Endothelial cell of hepatic sinusoid (primary cell): Measurements from ENCODE around the gene STYK1.

Source experiments
- in situ Hi-C: cut with HindIII; loops from 2 replicates; pipeline ENCODE4 v1.10.0; 2017; ENCODE audit warnings: low sequenced_read_pairs

Gene STYK1, protein sequence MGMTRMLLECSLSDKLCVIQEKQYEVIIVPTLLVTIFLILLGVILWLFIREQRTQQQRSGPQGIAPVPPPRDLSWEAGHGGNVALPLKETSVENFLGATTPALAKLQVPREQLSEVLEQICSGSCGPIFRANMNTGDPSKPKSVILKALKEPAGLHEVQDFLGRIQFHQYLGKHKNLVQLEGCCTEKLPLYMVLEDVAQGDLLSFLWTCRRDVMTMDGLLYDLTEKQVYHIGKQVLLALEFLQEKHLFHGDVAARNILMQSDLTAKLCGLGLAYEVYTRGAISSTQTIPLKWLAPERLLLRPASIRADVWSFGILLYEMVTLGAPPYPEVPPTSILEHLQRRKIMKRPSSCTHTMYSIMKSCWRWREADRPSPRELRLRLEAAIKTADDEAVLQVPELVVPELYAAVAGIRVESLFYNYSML

DNA sequence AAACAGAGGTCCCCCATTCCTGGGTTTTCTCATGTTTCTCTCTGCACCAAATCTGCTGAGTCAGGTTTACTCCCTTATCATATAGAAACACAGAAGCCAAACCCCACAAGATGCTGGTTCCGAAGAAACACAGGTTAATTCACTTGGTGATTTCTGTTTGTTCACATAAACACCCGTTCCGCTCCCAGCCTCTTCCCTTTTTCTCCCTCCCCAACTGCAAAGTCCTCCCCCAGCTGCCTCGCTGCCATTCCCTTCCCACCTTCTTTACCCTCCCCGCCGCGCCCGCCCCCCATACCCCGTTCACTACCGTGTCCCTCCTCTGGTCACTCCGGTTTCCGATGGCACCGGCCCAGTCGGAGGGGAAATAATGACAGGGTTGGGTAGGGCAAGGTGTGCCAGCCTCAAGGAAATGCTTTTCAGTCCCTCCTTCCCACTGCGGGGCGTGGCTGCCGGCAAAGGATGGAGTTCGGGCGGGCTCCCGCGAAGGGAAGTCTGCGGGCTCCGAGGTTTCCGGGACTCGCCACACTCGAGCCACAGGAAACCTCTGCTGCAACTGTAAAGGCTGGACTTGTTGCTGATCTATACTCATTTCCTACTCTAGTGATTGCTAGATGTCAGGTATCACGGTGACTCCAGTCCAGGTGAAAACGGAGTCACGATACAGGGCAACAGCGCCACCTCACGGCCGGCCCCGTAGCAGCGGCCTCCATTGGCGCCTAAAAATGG, at the start of gene STYK1:
Gene STYK1, minus strand, starts transcription at position 394 of the 726 bp plus-strand sequence. CDS start 39,434 bp downstream, outside the sequence.
- in situ Hi-C loops, result no loop called here

DNA sequence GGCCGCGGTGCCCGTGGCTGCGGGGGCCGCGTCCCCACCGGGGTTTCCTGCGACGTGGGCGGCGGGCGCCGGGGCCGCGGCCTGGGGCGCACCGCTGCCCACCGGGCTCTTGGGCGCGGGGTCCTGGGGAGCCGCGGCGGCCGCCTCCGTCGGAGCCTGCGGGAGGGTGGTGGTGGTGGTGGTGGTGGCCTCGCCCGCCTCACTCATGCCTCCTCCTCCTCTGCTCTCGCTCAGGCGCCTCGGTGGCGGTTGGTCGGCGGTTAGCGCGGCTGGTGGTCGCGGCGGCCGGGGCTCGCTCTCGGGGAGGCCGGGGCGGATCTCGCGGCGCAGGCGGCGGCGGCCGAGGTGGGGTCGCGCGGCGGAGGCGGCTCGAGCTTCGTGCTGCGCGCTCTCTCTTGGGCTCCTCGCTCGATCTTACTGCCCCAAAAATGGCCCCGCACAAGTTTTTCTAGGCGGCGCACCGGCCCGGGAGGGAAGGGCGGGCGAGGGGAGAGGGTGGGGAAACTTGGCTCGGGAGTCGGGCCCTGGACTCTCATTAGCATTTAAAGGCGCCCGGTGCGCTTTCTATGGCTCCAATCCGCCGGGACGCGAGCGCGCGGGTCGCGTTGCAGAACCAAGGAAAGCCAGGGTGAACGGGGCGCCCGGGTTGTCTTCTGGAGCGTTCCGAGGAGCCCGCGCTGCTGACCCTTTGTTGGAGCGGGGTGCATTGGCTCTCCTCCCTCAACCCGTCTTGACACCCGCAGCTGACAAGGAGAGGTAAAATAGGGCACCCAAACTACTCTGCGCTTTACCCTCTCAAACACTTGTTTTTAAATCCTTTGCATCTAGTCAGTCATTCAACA, 49.3 kb upstream of the STYK1 start, which contains the start of gene YBX3:
Gene YBX3, minus strand, starts transcription at position 419 of the 842 bp plus-strand sequence. Its CDS starts 212 bp downstream, at position 207.
- in situ Hi-C loops, result no loop called here

DNA sequence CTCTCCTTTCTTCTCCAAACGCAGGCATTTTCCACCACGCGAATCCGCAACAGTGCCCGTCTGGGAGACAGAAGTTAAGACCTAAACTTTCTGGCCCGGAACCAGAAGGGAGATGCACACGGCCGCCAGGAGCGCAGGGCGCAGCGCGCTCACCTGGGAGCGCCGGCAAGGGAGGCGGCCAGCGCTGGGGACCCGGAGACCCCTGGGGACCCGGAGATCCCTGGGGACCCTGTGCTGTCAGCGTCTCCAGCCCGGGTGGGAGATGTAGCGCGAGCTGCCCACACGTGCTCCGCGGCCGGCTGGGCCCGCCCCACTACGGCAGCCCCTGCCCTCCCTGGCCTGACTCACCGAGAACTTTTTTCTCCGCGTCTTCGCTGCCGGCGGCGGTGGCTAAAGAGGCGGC, 48.7 kb upstream of the STYK1 start:
- in situ Hi-C loops, result no loop called here

DNA sequence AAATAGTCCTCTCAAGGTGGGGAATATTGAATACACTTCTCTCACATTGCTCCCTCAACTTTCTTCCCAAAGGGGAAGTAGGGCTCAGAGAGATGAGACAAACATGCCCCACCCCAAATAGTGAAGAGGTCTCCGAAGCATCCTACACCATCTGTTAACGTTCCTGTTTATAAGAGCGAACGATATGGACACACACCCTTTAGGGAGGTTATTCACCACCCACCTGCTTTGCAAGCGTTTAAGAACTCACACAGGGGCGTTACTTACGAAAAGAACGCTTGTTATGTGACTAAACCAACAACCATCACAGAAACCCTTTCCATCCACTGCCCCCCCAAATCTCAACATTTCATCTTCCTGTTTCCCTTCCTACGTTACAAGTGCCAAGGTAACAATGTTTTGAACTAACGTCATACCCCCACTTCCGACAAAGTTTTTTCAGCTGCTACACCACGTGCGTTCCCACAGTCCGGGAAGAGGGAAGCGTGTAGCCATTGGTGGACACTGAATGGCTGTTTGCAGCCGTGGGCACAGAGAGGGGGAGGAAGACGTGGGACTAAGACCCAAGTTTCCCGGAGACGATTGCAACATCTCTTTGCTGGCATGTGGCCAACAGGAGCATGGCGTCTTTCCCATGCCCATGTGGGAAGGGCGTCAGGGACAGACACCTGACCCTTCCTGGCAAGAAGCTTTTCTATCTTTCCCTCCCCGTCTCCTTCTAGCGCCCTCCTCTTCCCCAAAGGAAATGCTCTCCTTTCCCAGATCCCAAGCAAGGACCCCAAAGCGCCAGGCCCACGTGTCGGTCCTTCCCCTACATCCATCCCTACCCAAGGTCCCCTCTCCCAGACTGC, 48.0 kb upstream of the STYK1 start:
- in situ Hi-C loops, result no loop called here

DNA sequence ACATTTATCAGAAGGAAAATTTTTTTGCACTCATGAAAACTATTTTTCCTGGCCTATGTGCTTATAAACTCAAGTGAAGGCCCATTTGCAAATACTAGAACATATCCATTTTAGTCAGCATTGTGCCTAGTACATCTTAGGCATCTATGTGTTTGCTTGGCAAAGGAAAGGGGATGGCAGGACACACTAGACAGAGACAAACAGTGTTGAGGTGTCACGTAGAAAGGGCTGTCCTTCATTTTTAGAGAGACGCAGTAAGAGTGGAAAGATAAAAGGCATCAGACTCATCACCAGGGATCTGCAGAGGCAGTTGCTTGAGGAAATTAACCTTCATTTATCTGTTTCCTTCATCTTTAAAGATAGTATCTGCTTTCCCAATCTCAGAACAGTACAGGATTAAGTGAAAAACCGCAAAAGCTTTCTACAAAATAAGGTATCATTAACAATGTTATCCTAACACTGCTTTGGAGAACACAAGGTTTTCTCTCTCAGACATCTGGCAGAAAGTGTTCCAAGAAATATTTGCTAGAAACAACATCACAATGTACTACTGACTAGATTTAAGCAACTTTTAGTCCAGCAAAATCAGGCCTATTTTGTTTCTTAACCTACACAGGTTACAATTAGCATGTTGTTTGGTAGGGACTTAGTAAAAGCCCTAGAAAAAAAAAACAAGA, 47.3 kb upstream of the STYK1 start:
- in situ Hi-C loops, result no loop called here

DNA sequence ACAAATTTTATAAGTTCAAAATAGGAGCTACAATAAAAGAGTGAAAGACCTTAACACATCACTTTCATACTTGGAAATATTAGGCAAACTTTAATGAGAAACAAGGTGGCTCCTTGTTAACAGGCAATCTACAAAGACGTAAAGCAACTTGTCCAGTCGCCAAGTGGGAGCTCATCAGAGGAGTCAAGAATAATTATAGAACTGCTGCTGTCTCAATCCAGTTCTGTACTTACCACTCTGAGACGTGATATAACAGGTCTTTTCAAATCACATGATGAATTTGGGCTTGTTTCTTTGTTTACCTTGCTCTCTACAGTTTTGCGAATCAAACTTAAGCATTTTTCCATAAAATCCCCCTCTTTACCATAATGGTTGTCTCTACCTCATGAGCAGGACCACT, 45.6 kb upstream of the STYK1 start:
- in situ Hi-C loops, result no loop called here

DNA sequence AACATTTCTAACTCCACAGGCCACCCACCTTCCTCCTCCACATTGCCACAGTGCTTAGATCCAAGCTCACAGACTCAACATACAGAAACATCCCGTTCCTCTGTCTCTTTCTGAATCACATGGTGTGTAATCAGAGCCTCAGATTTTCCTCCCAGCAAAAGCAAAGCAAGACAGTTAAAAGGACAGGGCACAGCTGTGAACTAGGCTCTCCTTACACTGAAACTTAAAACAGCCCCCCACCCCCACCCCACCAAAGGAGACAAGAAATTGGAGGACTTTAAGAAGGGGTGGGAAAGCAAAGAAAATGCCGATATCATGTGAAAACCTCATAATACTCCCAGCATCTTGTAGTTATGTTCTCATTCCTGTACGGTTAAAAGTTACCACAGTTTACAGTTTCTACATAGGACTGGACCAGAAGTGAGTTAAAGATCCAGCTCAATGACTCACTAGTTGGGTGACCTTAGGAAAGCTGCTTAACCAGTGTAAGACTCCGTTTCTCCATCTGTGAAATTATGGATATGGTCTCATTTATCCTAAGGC, 44.5 kb upstream of the STYK1 start:
- in situ Hi-C loops, result no loop called here

DNA sequence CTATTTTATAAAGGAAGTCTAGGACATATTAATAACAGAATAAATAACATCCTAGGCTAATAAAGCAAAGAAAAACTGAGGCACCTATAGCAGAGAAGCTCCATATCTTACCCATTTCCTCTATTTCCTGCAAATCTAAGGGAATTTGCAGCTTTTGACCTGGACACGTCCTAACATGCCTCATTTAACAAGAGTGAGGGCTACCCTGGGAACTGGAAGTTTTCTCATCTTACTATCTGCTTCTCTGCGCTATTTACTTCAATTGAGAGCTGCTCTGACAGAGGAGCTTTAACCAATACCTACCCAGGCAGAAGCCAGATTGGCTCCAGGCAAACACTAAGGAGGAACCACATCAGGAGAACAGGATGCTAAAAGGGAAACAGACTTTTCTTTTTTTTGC, 43.6 kb upstream of the STYK1 start:
- in situ Hi-C loops, result no loop called here

DNA sequence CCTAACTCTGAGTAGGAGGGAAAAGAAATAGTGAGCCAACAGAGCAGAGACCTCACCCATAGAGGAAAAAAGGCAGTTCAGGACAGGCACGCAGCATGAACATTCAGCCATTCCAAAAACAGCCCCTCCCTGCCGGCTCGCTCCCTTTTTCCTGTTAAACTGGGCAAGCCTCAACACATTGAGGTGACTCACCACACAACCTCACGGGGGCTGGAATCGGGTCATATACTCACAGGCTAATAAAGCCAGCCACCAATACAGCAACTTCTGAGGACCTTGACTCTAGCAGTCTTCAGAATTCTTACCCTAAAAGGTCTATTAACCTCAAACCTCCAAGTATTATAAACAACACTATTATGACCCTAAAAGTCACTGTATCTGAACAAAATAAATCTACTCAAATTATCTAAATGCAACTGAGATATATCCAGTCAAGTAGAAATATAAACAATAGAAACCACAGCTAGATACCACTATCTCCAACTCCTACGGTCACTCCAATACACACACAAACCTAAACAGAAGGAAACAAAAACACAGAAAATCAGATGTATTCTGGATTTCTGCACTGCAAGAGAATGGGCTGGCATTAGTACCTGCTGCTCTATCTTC, 43.0 kb upstream of the STYK1 start:
- in situ Hi-C loops, result no loop called here

DNA sequence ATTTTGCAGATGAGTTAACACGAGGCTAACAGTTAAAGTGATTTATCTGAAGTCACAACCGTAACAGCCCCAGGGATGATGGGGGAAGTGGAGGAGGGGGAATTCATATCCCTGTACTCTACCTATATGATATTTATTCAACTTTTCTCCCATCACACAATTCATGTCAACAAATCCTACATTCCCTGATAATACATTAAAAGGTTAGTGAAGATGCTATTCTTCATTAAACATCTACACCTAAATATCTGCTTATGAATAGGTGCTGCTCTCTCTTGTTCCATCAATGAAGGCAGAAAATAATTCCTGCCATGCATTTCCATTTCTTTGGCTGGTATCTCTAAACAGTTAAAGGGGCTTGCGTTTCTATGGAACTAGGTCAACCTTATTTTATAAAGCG, 42.4 kb upstream of the STYK1 start:
- in situ Hi-C loops, result no loop called here

DNA sequence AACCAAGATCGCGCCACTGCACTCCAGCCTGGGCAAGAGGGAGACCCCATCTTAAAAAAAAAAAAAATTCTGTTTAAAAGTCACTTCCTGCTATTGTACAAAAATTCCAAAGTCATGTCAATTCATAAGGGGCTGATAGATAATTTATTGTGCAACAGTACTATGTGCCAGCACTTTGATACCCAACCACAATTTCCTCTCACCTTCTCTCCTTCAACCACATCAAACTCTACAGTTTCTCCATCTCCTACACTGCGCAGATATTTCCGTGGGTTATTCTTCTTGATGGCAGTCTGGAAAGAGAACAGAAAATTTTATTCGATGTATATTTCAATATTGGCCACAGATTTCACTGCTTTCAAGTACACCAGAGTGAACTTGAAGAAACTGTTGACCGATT, 41.6 kb upstream of the STYK1 start:
- in situ Hi-C loops, result no loop called here

DNA sequence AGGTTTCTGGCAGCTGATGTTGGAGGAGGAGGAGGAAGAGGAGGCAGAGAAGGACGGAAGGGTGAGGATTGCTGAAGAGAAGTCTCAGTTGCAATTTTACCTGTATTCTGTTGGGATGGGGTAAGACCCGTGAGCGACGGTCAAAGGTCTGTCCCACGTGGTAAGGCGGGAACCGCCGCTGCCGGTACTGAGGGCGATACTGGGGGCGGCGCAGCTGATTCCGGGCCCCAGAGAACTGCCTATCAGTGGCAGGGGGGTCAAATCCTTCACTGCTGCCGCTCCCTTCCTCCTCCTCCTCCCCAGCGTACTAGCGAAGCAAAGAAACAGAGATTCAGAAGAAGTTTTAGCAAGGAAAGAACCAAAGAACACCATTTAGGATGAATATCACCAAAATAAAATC, 36.0 kb upstream of the STYK1 start:
- in situ Hi-C loops, result loop anchor here (5.0 kb wide), 1 partner anchor 88 kb away; no protein-coding TSS in a partner anchor

DNA sequence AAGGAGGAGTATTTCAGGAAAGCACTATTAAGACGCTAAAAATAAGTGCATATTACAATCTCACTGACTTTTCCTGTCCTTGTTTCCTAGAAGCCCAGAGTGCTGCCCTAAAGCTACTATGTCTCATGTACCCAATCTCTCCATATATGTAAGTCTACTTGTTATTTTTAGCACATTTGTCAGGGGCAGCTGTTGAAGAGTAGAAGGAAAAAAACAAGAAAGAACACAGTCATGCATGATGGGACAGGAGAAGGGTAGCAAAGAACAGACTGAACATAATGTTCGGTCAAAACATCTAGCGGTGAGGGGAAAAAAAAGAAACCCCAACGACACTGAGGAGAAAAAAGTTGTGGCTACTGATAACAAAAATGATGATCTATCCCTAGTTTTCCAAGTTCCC, 35.0 kb upstream of the STYK1 start:
- in situ Hi-C loops, result no loop called here

DNA sequence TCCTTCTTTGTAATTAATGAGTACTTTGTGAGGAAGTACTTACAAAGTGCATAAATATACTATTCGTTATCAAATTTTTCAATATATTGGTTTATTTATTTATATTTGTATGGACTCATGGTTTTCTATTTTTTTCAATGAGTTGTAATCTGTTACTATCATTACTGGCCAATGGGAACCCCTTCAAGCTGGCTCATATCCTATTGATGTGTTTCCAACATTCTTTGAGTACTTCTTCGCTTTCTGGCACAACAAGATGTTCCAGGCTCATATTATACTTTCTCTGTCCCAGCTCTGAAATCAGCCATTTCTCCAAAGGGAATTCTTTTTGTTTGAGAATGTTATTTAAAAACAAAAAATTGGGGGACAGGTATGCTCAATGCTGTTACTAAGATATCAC, 31.8 kb upstream of the STYK1 start:
- in situ Hi-C loops, result no loop called here

DNA sequence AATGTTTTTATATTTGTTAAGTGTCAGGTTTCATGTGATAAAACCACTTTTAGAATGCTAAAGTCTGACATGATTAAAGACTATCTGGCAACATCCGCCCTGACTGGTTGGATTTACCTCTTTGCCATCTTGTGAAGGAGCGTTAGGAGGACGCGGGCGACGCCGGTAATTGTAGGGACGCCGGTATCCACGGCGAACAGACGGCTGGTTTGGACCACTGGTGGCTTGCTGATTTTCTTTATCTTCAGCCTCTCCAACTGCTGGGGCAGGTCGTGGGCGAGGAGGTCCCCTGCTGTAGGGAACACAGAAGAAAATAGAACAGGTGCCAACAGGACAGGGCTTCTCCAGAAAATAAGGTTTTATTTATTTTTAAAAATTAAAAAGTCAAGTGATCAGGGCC, 28.0 kb upstream of the STYK1 start:
- in situ Hi-C loops, result no loop called here

DNA sequence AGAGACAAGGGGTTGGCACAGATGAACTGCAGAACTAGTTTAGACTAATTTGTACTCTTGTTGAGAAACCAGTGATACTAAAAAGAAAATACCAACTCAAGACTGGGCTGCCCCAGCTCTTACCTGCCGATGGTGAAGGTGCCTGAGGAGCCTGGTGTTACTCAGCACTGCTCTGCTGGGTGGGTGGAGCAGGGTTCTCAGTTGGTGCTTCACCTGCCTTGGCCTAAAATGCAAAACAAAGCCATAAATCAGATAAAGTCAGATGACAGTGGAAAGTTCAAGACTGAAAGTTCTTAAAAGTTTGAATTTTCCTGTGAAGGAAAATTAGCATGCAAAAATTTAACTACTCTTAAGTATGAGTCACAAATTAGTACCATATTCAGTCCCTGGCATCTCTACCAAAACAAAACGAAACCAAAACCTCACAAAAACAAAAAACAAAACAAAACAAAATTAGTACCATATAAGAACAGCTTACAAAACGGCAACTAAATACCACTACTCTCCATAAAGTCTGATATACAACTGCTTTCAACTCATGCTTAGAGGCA, 27.4 kb upstream of the STYK1 start:
- in situ Hi-C loops, result no loop called here

DNA sequence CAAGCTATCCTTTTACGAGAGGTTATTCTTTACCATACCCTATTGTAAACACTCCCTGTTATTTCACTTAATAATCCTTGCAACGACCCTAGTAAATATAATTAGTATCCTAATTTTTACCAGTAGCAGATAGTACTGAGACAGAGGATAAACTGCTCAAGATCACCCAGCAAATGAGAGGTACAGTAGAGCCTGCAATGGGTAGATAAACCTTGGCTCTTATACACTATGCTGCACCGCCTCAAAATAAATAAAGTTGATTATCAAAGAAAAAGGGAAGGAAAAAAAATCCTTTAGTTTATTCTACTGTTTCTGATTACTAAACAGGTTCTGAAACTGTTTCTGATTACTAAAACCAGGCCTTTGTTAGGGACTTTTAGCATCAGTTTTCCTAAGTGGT, 26.7 kb upstream of the STYK1 start:
- in situ Hi-C loops, result no loop called here

DNA sequence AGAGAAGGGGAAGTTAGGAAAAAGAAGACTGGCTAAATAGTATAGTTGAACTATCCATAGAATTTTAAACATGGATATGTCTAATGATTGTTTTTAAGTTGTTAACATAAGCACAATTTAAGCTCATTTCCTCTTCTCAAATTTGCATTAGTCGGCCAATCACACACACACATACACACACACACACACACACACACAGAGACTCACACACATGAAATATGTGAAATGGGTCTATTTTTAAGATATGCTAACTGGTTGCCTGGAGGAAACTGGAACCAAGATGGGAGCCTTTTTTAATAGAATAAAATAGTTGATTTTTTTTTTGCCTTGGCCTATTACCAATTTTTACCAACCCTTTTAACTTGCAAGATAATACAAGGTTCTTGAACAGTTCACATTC, 24.0 kb upstream of the STYK1 start:
- in situ Hi-C loops, result no loop called here

DNA sequence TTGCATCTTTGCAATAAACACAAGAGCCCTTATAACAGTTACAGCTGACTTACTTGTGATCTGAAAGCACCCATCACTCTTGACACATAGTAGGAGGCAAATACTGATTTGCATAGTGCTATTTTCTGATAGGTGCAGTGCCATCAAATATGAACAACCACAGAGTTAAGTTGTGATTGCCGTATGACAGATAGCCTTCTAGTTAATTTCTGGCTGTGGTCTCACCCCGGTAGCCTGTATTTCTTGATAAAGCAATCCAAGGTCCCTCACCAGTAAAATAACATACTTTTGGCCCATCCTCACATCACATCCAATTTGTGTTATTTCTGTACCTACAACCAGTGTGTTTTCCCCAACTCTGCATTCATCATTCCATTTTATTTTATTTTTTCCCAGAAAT, 23.3 kb upstream of the STYK1 start:
- in situ Hi-C loops, result no loop called here
